GM21423 (cell line): Measurements from ENCODE around the gene CAVIN2.
"Not testable (repeated sequence)": the region's sequence is repeated elsewhere in the genome, so short reads cannot be mapped to it uniquely, and the experiment has no call there.

Experiments
- ATAC-seq: cut with Tn5 transposase; IDR thresholded peaks from one replicate; pipeline ENCODE4 v1.9.1; 2021; ENCODE audit warnings: mild to moderate bottlenecking, moderate library complexity; ENCODE audit not compliant: unreplicated experiment

CAVIN2 gene

GRCh38 chr2:191802180-191802579 is 44.7 kb downstream of the CAVIN2 start:
- no peak for ATAC-seq

GRCh38 chr2:191800874-191801273 is 46.0 kb downstream of the CAVIN2 start:
- no peak for ATAC-seq

- no peak for ATAC-seq
These were observed 47.4 kb downstream of the CAVIN2 start for GRCh38 chr2:191799526-191799925.

- no peak for ATAC-seq
These were observed 48.7 kb downstream of the CAVIN2 start for GRCh38 chr2:191797942-191798876.

GRCh38 chr2:191797500-191797899 is 49.4 kb downstream of the CAVIN2 start:
- no peak for ATAC-seq

- ATAC-seq, result no peak
These were observed 51.2 kb downstream of the CAVIN2 start for GRCh38 chr2:191795715-191796114.

GRCh38 chr2:191791953-191792560 is 54.8 kb downstream of the CAVIN2 start:
- ATAC-seq, result no peak

GRCh38 chr2:191790737-191791136 is 56.2 kb downstream of the CAVIN2 start:
- ATAC-seq, result no peak

GRCh38 chr2:191789796-191790195 is 57.1 kb downstream of the CAVIN2 start:
- ATAC-seq, result no peak

- ATAC-seq, result no peak
These were observed 60.2 kb downstream of the CAVIN2 start for GRCh38 chr2:191786694-191787093.

GRCh38 chr2:191785651-191786050 is 61.2 kb downstream of the CAVIN2 start:
- ATAC-seq, result not testable (repeated sequence)
